Measurements from ENCODE around the gene NTRK2.

DNA sequence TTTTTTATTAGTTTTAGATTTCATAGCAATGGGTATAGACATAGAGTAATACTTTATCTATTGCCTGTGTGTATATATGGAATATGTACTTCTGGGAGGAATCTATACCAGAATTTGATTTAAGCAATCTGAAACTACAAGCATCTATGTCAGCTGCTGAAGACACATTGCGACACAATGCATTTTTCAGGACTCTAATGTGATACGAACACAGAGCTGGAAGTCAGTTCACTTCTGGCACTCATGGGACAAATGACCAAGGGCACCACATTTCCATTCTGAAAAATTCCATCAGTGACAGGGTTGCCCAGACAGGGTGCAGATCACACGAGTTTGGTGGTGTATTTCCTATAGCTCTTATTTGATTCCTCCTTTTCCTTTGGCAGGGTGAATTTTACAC is 259.5 kb downstream of the NTRK2 start:
- TF ChIP-seq POLR2A (IDR thresholded peaks at IDR 0.05; ENCODE audit: low read depth, low read length): no peak
- no peak for TF ChIP-seq SPI1 (IDR thresholded peaks at IDR 0.05; ENCODE audit: low read depth, low read length)
- no peak for TF ChIP-seq POLR2AphosphoS5 (IDR thresholded peaks at IDR 0.05; ENCODE audit: low read depth, low read length)
- no peak for TF ChIP-seq TAF1 (IDR thresholded peaks at IDR 0.05; ENCODE audit: low read depth, low read length)
- TF ChIP-seq PAX5 (IDR thresholded peaks at IDR 0.05; ENCODE audit: insufficient read depth, low read length, severe bottlenecking): no peak
- TF ChIP-seq POU2F2 (IDR thresholded peaks at IDR 0.05; ENCODE audit: low read depth, low read length): no peak

Data from GM12891 (cell line).